ENCODE results near the gene OSGIN1.

DNA sequence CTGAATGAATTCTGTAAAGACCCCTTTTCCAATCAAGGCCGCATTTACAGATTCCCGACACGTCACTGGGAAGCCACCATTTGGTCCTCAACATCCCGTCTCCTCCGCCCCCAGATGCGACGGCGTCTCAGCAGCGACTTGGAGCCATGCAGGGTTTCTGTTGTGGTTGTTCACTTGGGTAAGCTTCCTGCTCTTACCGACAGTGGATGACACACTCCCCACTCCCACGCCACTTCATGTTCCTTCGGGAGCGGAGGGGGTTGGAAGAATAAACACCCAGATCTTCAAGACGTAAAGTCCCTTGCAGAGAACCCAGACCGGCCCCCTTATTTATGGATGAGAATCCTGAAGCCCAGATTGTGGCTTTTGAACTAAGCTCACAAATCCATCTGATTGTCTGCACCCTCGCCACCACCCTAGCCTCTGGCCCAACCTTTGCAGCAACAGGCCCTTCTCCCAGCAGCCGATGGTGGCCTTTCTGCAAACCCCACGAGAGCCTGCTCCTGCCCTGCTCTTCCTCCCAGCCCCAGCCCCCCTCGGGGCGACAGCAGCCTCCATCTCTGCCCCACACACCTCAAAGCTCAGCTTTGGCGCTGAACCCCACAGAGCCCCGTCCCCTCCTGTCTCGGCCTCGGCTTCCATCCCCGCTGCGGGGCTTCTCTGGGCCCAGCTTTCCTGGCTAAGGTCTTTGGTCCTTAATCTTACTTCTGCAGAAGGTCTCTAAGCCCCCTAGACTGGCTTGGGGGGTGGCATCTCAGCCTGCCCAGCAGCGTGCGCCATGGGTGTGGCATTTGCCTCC lies 19.0 kb upstream of the OSGIN1 start:
- TF ChIP-seq CTCF (IDR thresholded peaks at IDR 0.05) = no peak
- no peak for TF ChIP-seq POLR2A (IDR thresholded peaks at IDR 0.05)

All from Peyer's patch (tissue), 4 donors.